ENCODE results near the gene PNPLA7. TPM values are rescaled to one million over a fixed set of nuclear protein-coding genes. Genes with fewer than 3 reads are reported as not detected.

PNPLA7 gene
- total and polyA plus RNA-seq, 2 donors (not counting 1 experiment from before 2014, with no cell fraction given), result 18.7 to 29.9 TPM

DNA sequence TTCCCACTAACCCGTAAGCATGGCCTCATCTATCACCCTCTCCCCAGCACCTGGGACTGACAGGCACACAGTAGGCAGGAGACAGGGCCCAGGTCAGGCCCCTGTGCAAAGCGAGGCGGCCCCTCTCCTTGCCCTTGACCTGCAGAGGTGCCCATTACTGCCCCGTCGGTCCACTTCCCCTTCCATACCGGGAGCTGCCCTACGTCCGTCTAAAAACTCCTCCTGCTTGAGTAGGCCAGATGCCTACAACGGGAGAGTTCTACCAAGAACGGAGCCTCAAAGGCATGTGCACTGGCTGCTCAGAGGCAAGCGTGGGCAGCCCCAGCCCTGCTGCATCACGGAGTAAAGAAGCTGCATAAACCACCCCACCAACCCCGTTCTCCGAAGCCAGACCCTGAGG, 33.1 kb upstream of the PNPLA7 start:
- Histone ChIP-seq H3K9ac (ENCODE audit: low read length) (no peak overlapping the region), H3K4me3 (ENCODE audit: control extremely low read depth in 1 of 5, extremely low read depth in 1 of 5, insufficient read depth in 1 of 5, low read depth in 2 of 5, low read length in 4 of 5) (no peak overlapping the region), H3K4me1 (ENCODE audit: control insufficient read depth in 2 of 2, insufficient read depth in 2 of 2, low read length in 2 of 2) (peaks cover 4 to 6% of the 10 kb centered on the region in 2 donors), H4K20me1 (ENCODE audit: control insufficient read depth, insufficient read depth, low read length, poor library complexity, severe bottlenecking) (no peaks in the 10 kb centered on the region), H2AFZ (ENCODE audit: insufficient read depth, low read depth, low read length, poor library complexity, severe bottlenecking) (no peak overlapping the region), H3K79me2 (ENCODE audit: control insufficient read depth, insufficient read depth, low read length) (peaks cover 12% of the 10 kb centered on the region), H3K4me2 (replicated peaks; ENCODE audit: low read depth, low read length, poor library complexity, severe bottlenecking) (no peak overlapping the region), H3K27me3 (replicated peaks in 1 of 4; ENCODE audit: control extremely low read depth in 1 of 4, control insufficient read depth in 3 of 4, insufficient read depth in 4 of 4, low read length in 3 of 4) (no peaks in the 10 kb centered on the region), H3K36me3 (replicated peaks in 1 of 2; ENCODE audit: control extremely low read depth in 1 of 2, control insufficient read depth in 1 of 2, extremely low read depth in 1 of 2, insufficient read depth in 2 of 2, low read length in 1 of 2) (peaks cover 0 to 44% of the 10 kb centered on the region in 2 experiments), H3K9me3 (ENCODE audit: control extremely low read depth in 1 of 3, control insufficient read depth in 2 of 3, insufficient read depth in 1 of 3, low read length in 2 of 3) (no peaks in the 10 kb centered on the region), H3K27ac (ENCODE audit: low read length in 2 of 2) (no peak overlapping the region)
- H3K27me3 Mint-ChIP-seq, result no peaks in the 10 kb centered on the region
- CTCF ChIA-PET, result no interaction called here
- ATAC-seq (ENCODE audit: low read depth), result no peak
- WGBS (ENCODE audit: insufficient coverage), result 89% methylated on average over 11 of the region's 14 CpGs
- DNase-seq, result no peak
- H3K27ac Mint-ChIP-seq, result no peak overlapping the region
- TF ChIP-seq, protein P1, sequence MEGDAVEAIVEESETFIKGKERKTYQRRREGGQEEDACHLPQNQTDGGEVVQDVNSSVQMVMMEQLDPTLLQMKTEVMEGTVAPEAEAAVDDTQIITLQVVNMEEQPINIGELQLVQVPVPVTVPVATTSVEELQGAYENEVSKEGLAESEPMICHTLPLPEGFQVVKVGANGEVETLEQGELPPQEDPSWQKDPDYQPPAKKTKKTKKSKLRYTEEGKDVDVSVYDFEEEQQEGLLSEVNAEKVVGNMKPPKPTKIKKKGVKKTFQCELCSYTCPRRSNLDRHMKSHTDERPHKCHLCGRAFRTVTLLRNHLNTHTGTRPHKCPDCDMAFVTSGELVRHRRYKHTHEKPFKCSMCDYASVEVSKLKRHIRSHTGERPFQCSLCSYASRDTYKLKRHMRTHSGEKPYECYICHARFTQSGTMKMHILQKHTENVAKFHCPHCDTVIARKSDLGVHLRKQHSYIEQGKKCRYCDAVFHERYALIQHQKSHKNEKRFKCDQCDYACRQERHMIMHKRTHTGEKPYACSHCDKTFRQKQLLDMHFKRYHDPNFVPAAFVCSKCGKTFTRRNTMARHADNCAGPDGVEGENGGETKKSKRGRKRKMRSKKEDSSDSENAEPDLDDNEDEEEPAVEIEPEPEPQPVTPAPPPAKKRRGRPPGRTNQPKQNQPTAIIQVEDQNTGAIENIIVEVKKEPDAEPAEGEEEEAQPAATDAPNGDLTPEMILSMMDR (IDR thresholded peaks at IDR 0.05), result no peak
- no peak for TF ChIP-seq EZH2 (IDR thresholded peaks at IDR 0.05; ENCODE audit: borderline replicate concordance, insufficient read depth, low read depth, low read length, poor library complexity, severe bottlenecking)
- H3K4me1 Mint-ChIP-seq, result peaks cover 3% of the 10 kb centered on the region
- no peak overlapping the region for H3K4me3 Mint-ChIP-seq
- intact Hi-C loops (cut with micrococcal nuclease), result no loop called here
- no peaks in the 10 kb centered on the region for H3K9me3 Mint-ChIP-seq (ENCODE audit: insufficient read depth)
- POLR2A ChIA-PET, result no interaction called here

DNA sequence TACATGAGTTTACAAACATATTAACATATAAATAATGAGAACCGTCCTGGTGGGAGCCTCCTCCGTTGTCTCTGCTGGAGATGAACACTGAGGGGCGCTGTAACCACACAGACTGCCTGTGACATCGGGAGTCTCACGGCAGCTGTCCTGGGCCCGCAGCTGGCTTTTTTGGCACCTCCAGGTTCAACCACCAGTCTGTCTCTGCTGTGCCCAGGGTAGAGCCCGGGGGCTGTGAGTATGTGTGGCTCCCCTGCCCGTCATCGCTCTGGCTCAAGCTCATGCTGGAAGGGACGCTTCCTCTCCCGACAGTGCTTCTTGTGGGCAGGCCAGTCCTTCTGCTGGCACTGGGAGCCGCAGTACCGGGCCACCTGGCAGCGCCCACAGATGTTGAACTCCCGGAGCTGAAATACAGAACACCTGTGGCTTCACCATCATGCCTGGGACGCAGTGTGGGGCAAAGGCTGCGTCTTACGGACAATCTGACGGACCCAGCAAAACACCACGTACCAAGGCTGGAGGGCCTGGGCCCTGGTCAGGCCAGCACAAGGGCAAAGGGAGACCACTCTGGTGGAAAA, 32.2 kb upstream of the PNPLA7 start:
- H3K4me1 ChIP-seq (ENCODE audit: control insufficient read depth in 2 of 2, insufficient read depth in 2 of 2, low read length in 2 of 2), result peaks cover 10 to 15% of the 10 kb centered on the region in 2 donors
- no peaks in the 10 kb centered on the region for H3K9me3 ChIP-seq (ENCODE audit: control extremely low read depth in 1 of 3, control insufficient read depth in 2 of 3, insufficient read depth in 1 of 3, low read length in 2 of 3)
- H2AFZ ChIP-seq (ENCODE audit: insufficient read depth, low read depth, low read length, poor library complexity, severe bottlenecking), result no peak overlapping the region
- H3K36me3 ChIP-seq (replicated peaks in 1 of 2; ENCODE audit: control extremely low read depth in 1 of 2, control insufficient read depth in 1 of 2, extremely low read depth in 1 of 2, insufficient read depth in 2 of 2, low read length in 1 of 2), result peaks cover 0 to 37% of the 10 kb centered on the region in 2 experiments
- Mint-ChIP-seq H3K27me3 (no peaks in the 10 kb centered on the region), H3K9me3 (ENCODE audit: insufficient read depth) (no peaks in the 10 kb centered on the region), H3K27ac (no peak overlapping the region), H3K4me3 (no peak overlapping the region), H3K4me1 (peaks cover 6% of the 10 kb centered on the region)
- H3K27me3 ChIP-seq (replicated peaks in 1 of 4; ENCODE audit: control extremely low read depth in 1 of 4, control insufficient read depth in 3 of 4, insufficient read depth in 4 of 4, low read length in 3 of 4), result no peaks in the 10 kb centered on the region
- ChIA-PET CTCF (interaction anchor here (0.7 to 1.2 kb wide), 3 partner anchors 21 to 113 kb away, joined by 3 to 4 read pairs (median 3); no protein-coding TSS in a partner anchor), POLR2A (no interaction called here)
- no peak overlapping the region for H3K27ac ChIP-seq (ENCODE audit: low read length in 2 of 2)
- no peak overlapping the region for H3K4me3 ChIP-seq (ENCODE audit: control extremely low read depth in 1 of 5, extremely low read depth in 1 of 5, insufficient read depth in 1 of 5, low read depth in 2 of 5, low read length in 4 of 5)
- no peak overlapping the region for H3K4me2 ChIP-seq (replicated peaks; ENCODE audit: low read depth, low read length, poor library complexity, severe bottlenecking)
- WGBS (ENCODE audit: insufficient coverage), result 97% methylated on average over 20 of the region's 20 CpGs
- TF ChIP-seq, protein P1 (IDR thresholded peaks at IDR 0.05), result no peak
- TF ChIP-seq EZH2 (IDR thresholded peaks at IDR 0.05; ENCODE audit: borderline replicate concordance, insufficient read depth, low read depth, low read length, poor library complexity, severe bottlenecking), result no peak
- ATAC-seq (ENCODE audit: low read depth) (no peak), DNase-seq (no peak)
- peaks cover 7% of the 10 kb centered on the region for H4K20me1 ChIP-seq (ENCODE audit: control insufficient read depth, insufficient read depth, low read length, poor library complexity, severe bottlenecking)
- H3K79me2 ChIP-seq (ENCODE audit: control insufficient read depth, insufficient read depth, low read length), result peaks cover 17% of the 10 kb centered on the region
- H3K9ac ChIP-seq (ENCODE audit: low read length), result no peak overlapping the region
- intact Hi-C loops (cut with micrococcal nuclease), result no loop called here

All from B cell (primary cell).